ENCODE measurements around the gene UACA.

The UACA gene

GRCh38 chr15:70646169-70646568 lies 117.2 kb downstream of the UACA start:
- H3K4me2 ChIP-seq (ENCODE audit: low read depth, low read length, poor library complexity, severe bottlenecking) = no peak overlapping the region
- no peak overlapping the region for H3K9ac ChIP-seq (ENCODE audit: low read depth, low read length, poor library complexity, severe bottlenecking)
- no peaks in the 10 kb centered on the region for H4K20me1 ChIP-seq (ENCODE audit: insufficient read depth, low read length, poor library complexity, severe bottlenecking)
- no peak overlapping the region for H2AFZ ChIP-seq (ENCODE audit: low read length)
- TF ChIP-seq CTCF (conservative IDR thresholded peaks at IDR 0.05; ENCODE audit: low read length) = no peak
- no peak for TF ChIP-seq EZH2phosphoT487 (IDR thresholded peaks at IDR 0.05; ENCODE audit: borderline replicate concordance)
- no peaks in the 10 kb centered on the region for H3K36me3 ChIP-seq (ENCODE audit: insufficient read depth, low read length)
- no peaks in the 10 kb centered on the region for H3K4me1 ChIP-seq (ENCODE audit: insufficient read depth, low read length, poor library complexity, severe bottlenecking)
- H3K4me3 ChIP-seq (ENCODE audit: low read length, poor library complexity, severe bottlenecking) = no peak overlapping the region
- no peaks in the 10 kb centered on the region for H3K9me3 ChIP-seq (ENCODE audit: insufficient read depth, low read depth, low read length)
- H3F3A ChIP-seq (ENCODE audit: low read depth) = no peaks in the 10 kb centered on the region
- H3K9me2 ChIP-seq (replicated peaks; ENCODE audit: low read depth, low read length) = no peaks in the 10 kb centered on the region
- H3K27me3 ChIP-seq (ENCODE audit: insufficient read depth, low read length, poor library complexity, severe bottlenecking) = no peaks in the 10 kb centered on the region
- H3K79me2 ChIP-seq (ENCODE audit: insufficient read depth, low read length) = no peaks in the 10 kb centered on the region

- H4K20me1 ChIP-seq (ENCODE audit: insufficient read depth, low read length, poor library complexity, severe bottlenecking) = no peaks in the 10 kb centered on the region
- H2AFZ ChIP-seq (ENCODE audit: low read length) = no peak overlapping the region
- no peaks in the 10 kb centered on the region for H3K9me2 ChIP-seq (replicated peaks; ENCODE audit: low read depth, low read length)
- H3K9me3 ChIP-seq (ENCODE audit: insufficient read depth, low read depth, low read length) = no peaks in the 10 kb centered on the region
- H3K4me3 ChIP-seq (ENCODE audit: low read length, poor library complexity, severe bottlenecking) = no peak overlapping the region
- H3K9ac ChIP-seq (ENCODE audit: low read depth, low read length, poor library complexity, severe bottlenecking) = no peak overlapping the region
- H3K27me3 ChIP-seq (ENCODE audit: insufficient read depth, low read length, poor library complexity, severe bottlenecking) = no peaks in the 10 kb centered on the region
- TF ChIP-seq EZH2phosphoT487 (IDR thresholded peaks at IDR 0.05; ENCODE audit: borderline replicate concordance) (no peak), CTCF (conservative IDR thresholded peaks at IDR 0.05; ENCODE audit: low read length) (no peak)
- no peak overlapping the region for H3K4me2 ChIP-seq (ENCODE audit: low read depth, low read length, poor library complexity, severe bottlenecking)
- no peaks in the 10 kb centered on the region for H3F3A ChIP-seq (ENCODE audit: low read depth)
- no peaks in the 10 kb centered on the region for H3K4me1 ChIP-seq (ENCODE audit: insufficient read depth, low read length, poor library complexity, severe bottlenecking)
- no peaks in the 10 kb centered on the region for H3K79me2 ChIP-seq (ENCODE audit: insufficient read depth, low read length)
- H3K36me3 ChIP-seq (ENCODE audit: insufficient read depth, low read length) = no peaks in the 10 kb centered on the region
Observed at GRCh38 chr15:70643783-70644125, 119.6 kb downstream of the UACA start.

GRCh38 chr15:70643106-70643782 lies 120.1 kb downstream of the UACA start:
- Histone ChIP-seq H3K4me2 (ENCODE audit: low read depth, low read length, poor library complexity, severe bottlenecking) (no peak overlapping the region), H3F3A (ENCODE audit: low read depth) (no peaks in the 10 kb centered on the region), H4K20me1 (ENCODE audit: insufficient read depth, low read length, poor library complexity, severe bottlenecking) (no peaks in the 10 kb centered on the region), H3K79me2 (ENCODE audit: insufficient read depth, low read length) (no peaks in the 10 kb centered on the region), H3K9ac (ENCODE audit: low read depth, low read length, poor library complexity, severe bottlenecking) (no peak overlapping the region), H3K9me3 (ENCODE audit: insufficient read depth, low read depth, low read length) (no peaks in the 10 kb centered on the region), H3K27me3 (ENCODE audit: insufficient read depth, low read length, poor library complexity, severe bottlenecking) (no peaks in the 10 kb centered on the region), H3K4me1 (ENCODE audit: insufficient read depth, low read length, poor library complexity, severe bottlenecking) (no peaks in the 10 kb centered on the region), H3K9me2 (replicated peaks; ENCODE audit: low read depth, low read length) (no peaks in the 10 kb centered on the region), H3K36me3 (ENCODE audit: insufficient read depth, low read length) (no peaks in the 10 kb centered on the region), H3K4me3 (ENCODE audit: low read length, poor library complexity, severe bottlenecking) (no peak overlapping the region), H2AFZ (ENCODE audit: low read length) (no peak overlapping the region)
- TF ChIP-seq CTCF (conservative IDR thresholded peaks at IDR 0.05; ENCODE audit: low read length) (no peak), EZH2phosphoT487 (IDR thresholded peaks at IDR 0.05; ENCODE audit: borderline replicate concordance) (no peak)
